ENCODE data around the gene ZNF385D.

DNA sequence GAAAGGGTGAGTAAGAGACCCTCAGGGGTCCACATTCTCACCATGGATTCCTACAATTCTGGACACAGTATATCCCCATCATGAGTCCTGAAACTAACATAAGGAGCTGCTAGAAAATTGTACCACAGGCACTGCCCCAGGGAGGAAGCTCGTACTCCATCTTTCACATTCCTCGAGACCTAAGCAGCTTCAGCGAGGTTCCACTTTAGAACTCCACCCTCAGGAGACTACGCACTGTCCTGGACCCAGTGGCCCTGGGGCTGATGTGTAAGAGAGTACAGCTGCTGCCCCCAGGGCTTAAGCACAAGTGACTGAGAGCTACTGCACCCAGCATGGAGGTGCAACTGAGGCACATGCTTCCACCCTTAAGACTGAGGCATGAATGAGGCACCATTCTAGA is 352.5 kb downstream of the ZNF385D start:
- TF ChIP-seq, protein P1, sequence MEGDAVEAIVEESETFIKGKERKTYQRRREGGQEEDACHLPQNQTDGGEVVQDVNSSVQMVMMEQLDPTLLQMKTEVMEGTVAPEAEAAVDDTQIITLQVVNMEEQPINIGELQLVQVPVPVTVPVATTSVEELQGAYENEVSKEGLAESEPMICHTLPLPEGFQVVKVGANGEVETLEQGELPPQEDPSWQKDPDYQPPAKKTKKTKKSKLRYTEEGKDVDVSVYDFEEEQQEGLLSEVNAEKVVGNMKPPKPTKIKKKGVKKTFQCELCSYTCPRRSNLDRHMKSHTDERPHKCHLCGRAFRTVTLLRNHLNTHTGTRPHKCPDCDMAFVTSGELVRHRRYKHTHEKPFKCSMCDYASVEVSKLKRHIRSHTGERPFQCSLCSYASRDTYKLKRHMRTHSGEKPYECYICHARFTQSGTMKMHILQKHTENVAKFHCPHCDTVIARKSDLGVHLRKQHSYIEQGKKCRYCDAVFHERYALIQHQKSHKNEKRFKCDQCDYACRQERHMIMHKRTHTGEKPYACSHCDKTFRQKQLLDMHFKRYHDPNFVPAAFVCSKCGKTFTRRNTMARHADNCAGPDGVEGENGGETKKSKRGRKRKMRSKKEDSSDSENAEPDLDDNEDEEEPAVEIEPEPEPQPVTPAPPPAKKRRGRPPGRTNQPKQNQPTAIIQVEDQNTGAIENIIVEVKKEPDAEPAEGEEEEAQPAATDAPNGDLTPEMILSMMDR (IDR thresholded peaks at IDR 0.05; ENCODE audit: low read depth, low read length, missing input control): no peak
- TF ChIP-seq EGR1 (IDR thresholded peaks at IDR 0.05; ENCODE audit: low read depth in 2 of 2) (no peak), YY1 (IDR thresholded peaks at IDR 0.05) (no peak), RAD21 (IDR thresholded peaks at IDR 0.05) (no peak)
- TF ChIP-seq, protein P2, sequence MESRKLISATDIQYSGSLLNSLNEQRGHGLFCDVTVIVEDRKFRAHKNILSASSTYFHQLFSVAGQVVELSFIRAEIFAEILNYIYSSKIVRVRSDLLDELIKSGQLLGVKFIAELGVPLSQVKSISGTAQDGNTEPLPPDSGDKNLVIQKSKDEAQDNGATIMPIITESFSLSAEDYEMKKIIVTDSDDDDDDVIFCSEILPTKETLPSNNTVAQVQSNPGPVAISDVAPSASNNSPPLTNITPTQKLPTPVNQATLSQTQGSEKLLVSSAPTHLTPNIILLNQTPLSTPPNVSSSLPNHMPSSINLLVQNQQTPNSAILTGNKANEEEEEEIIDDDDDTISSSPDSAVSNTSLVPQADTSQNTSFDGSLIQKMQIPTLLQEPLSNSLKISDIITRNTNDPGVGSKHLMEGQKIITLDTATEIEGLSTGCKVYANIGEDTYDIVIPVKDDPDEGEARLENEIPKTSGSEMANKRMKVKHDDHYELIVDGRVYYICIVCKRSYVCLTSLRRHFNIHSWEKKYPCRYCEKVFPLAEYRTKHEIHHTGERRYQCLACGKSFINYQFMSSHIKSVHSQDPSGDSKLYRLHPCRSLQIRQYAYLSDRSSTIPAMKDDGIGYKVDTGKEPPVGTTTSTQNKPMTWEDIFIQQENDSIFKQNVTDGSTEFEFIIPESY (IDR thresholded peaks at IDR 0.05): no peak
- TF ChIP-seq, protein P3, sequence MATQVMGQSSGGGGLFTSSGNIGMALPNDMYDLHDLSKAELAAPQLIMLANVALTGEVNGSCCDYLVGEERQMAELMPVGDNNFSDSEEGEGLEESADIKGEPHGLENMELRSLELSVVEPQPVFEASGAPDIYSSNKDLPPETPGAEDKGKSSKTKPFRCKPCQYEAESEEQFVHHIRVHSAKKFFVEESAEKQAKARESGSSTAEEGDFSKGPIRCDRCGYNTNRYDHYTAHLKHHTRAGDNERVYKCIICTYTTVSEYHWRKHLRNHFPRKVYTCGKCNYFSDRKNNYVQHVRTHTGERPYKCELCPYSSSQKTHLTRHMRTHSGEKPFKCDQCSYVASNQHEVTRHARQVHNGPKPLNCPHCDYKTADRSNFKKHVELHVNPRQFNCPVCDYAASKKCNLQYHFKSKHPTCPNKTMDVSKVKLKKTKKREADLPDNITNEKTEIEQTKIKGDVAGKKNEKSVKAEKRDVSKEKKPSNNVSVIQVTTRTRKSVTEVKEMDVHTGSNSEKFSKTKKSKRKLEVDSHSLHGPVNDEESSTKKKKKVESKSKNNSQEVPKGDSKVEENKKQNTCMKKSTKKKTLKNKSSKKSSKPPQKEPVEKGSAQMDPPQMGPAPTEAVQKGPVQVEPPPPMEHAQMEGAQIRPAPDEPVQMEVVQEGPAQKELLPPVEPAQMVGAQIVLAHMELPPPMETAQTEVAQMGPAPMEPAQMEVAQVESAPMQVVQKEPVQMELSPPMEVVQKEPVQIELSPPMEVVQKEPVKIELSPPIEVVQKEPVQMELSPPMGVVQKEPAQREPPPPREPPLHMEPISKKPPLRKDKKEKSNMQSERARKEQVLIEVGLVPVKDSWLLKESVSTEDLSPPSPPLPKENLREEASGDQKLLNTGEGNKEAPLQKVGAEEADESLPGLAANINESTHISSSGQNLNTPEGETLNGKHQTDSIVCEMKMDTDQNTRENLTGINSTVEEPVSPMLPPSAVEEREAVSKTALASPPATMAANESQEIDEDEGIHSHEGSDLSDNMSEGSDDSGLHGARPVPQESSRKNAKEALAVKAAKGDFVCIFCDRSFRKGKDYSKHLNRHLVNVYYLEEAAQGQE (IDR thresholded peaks at IDR 0.05): no peak
- TF ChIP-seq, protein P4, sequence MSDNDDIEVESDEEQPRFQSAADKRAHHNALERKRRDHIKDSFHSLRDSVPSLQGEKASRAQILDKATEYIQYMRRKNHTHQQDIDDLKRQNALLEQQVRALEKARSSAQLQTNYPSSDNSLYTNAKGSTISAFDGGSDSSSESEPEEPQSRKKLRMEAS (IDR thresholded peaks at IDR 0.05): no peak

All from liver (tissue), 3 donors.